ENCODE results near the gene PLA2G4A. TPM values are rescaled to one million over a fixed set of nuclear protein-coding genes. Genes with fewer than 3 reads are reported as not detected.

The PLA2G4A gene
- total and polyA plus RNA-seq, 2 donors (not counting 1 experiment from before 2014, with no cell fraction given): 0.15 TPM; not detected in 1

- DNase-seq (no peak), ATAC-seq (ENCODE audit: low read depth) (no peak)
- Mint-ChIP-seq H3K9me3 (ENCODE audit: insufficient read depth) (no peaks in the 10 kb centered on the region), H3K27me3 (no peaks in the 10 kb centered on the region), H3K4me3 (no peak overlapping the region), H3K27ac (no peak overlapping the region), H3K4me1 (no peaks in the 10 kb centered on the region)
- H4K20me1 ChIP-seq (ENCODE audit: control insufficient read depth, insufficient read depth, low read length, poor library complexity, severe bottlenecking): no peaks in the 10 kb centered on the region
- no peak overlapping the region for H3K4me3 ChIP-seq (ENCODE audit: control extremely low read depth in 1 of 5, extremely low read depth in 1 of 5, insufficient read depth in 1 of 5, low read depth in 2 of 5, low read length in 4 of 5)
- H3K27ac ChIP-seq (ENCODE audit: low read length in 2 of 2): no peak overlapping the region
- no peak overlapping the region for H3K9ac ChIP-seq (ENCODE audit: low read length)
- POLR2A ChIA-PET: no interaction called here
- no peaks in the 10 kb centered on the region for H3K4me1 ChIP-seq (ENCODE audit: control insufficient read depth in 2 of 2, insufficient read depth in 2 of 2, low read length in 2 of 2)
- no peaks in the 10 kb centered on the region for H3K27me3 ChIP-seq (replicated peaks in 1 of 4; ENCODE audit: control extremely low read depth in 1 of 4, control insufficient read depth in 3 of 4, insufficient read depth in 4 of 4, low read length in 3 of 4)
- H2AFZ ChIP-seq (ENCODE audit: insufficient read depth, low read depth, low read length, poor library complexity, severe bottlenecking): no peak overlapping the region
- H3K79me2 ChIP-seq (ENCODE audit: control insufficient read depth, insufficient read depth, low read length): no peaks in the 10 kb centered on the region
- TF ChIP-seq EZH2 (IDR thresholded peaks at IDR 0.05; ENCODE audit: borderline replicate concordance, insufficient read depth, low read depth, low read length, poor library complexity, severe bottlenecking) (no peak), CTCF (IDR thresholded peaks at IDR 0.05) (no peak)
- WGBS (ENCODE audit: insufficient coverage): no CpG with 5 or more reads among the region's 3 CpGs
- H3K9me3 ChIP-seq (ENCODE audit: control extremely low read depth in 1 of 3, control insufficient read depth in 2 of 3, insufficient read depth in 1 of 3, low read length in 2 of 3): no peaks in the 10 kb centered on the region
- CTCF ChIA-PET: no interaction called here
- no peak overlapping the region for H3K4me2 ChIP-seq (replicated peaks; ENCODE audit: low read depth, low read length, poor library complexity, severe bottlenecking)
- H3K36me3 ChIP-seq (replicated peaks in 1 of 2; ENCODE audit: control extremely low read depth in 1 of 2, control insufficient read depth in 1 of 2, extremely low read depth in 1 of 2, insufficient read depth in 2 of 2, low read length in 1 of 2): no peaks in the 10 kb centered on the region
- intact Hi-C loops (cut with micrococcal nuclease): no loop called here
Measured at GRCh38 chr1:186865857-186866256, 37.1 kb downstream of the PLA2G4A start.

GRCh38 chr1:186869526-186870228 lies 40.9 kb downstream of the PLA2G4A start:
- WGBS (ENCODE audit: insufficient coverage): 22% methylated on average over 1 of the region's 1 CpG
- H2AFZ ChIP-seq (ENCODE audit: insufficient read depth, low read depth, low read length, poor library complexity, severe bottlenecking): no peak overlapping the region
- H3K27me3 Mint-ChIP-seq: no peaks in the 10 kb centered on the region
- H3K4me1 Mint-ChIP-seq: no peaks in the 10 kb centered on the region
- no peak overlapping the region for H3K4me3 ChIP-seq (ENCODE audit: control extremely low read depth in 1 of 5, extremely low read depth in 1 of 5, insufficient read depth in 1 of 5, low read depth in 2 of 5, low read length in 4 of 5)
- no peaks in the 10 kb centered on the region for H3K9me3 Mint-ChIP-seq (ENCODE audit: insufficient read depth)
- DNase-seq (no peak), ATAC-seq (ENCODE audit: low read depth) (no peak)
- no peak overlapping the region for H3K9ac ChIP-seq (ENCODE audit: low read length)
- intact Hi-C loops (cut with micrococcal nuclease): no loop called here
- no peaks in the 10 kb centered on the region for H3K27me3 ChIP-seq (replicated peaks in 1 of 4; ENCODE audit: control extremely low read depth in 1 of 4, control insufficient read depth in 3 of 4, insufficient read depth in 4 of 4, low read length in 3 of 4)
- H3K27ac Mint-ChIP-seq: no peak overlapping the region
- H3K27ac ChIP-seq (ENCODE audit: low read length in 2 of 2): no peak overlapping the region
- no peaks in the 10 kb centered on the region for H3K4me1 ChIP-seq (ENCODE audit: control insufficient read depth in 2 of 2, insufficient read depth in 2 of 2, low read length in 2 of 2)
- no peak overlapping the region for H3K4me3 Mint-ChIP-seq
- H3K36me3 ChIP-seq (replicated peaks in 1 of 2; ENCODE audit: control extremely low read depth in 1 of 2, control insufficient read depth in 1 of 2, extremely low read depth in 1 of 2, insufficient read depth in 2 of 2, low read length in 1 of 2): no peaks in the 10 kb centered on the region
- POLR2A ChIA-PET: no interaction called here
- H3K79me2 ChIP-seq (ENCODE audit: control insufficient read depth, insufficient read depth, low read length): no peaks in the 10 kb centered on the region
- no peaks in the 10 kb centered on the region for H3K9me3 ChIP-seq (ENCODE audit: control extremely low read depth in 1 of 3, control insufficient read depth in 2 of 3, insufficient read depth in 1 of 3, low read length in 2 of 3)
- H3K4me2 ChIP-seq (replicated peaks; ENCODE audit: low read depth, low read length, poor library complexity, severe bottlenecking): no peak overlapping the region
- no peaks in the 10 kb centered on the region for H4K20me1 ChIP-seq (ENCODE audit: control insufficient read depth, insufficient read depth, low read length, poor library complexity, severe bottlenecking)
- TF ChIP-seq CTCF (IDR thresholded peaks at IDR 0.05): no peak
- TF ChIP-seq EZH2 (IDR thresholded peaks at IDR 0.05; ENCODE audit: borderline replicate concordance, insufficient read depth, low read depth, low read length, poor library complexity, severe bottlenecking): no peak
- CTCF ChIA-PET: no interaction called here

Data from B cell (primary cell).